Measurements from ENCODE around the gene SETBP1. TPM values are rescaled to one million over a fixed set of nuclear protein-coding genes. Genes with fewer than 3 reads are reported as not detected.

SETBP1 gene
- total RNA-seq, 1 experiment from 2014 or later = 0.05 TPM

DNA sequence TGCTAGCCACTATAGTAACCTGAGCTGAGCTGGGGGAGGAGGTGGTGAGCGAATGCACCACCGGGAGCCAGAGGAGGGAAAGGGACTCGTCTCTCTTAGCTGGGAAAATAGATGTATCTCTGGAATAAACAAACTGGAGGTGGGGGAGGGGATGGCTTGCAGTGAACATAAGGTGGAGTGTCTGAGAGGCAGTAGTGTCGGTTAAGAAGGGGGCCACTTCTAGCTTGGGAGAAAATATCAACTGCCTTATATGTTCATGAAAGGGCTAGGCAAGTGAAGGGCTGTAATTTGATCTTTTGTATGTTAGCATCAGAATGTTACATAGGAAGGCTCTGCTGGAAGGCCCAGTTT is 2.2 kb downstream of the SETBP1 start (continued):
- TF ChIP-seq, protein P1, sequence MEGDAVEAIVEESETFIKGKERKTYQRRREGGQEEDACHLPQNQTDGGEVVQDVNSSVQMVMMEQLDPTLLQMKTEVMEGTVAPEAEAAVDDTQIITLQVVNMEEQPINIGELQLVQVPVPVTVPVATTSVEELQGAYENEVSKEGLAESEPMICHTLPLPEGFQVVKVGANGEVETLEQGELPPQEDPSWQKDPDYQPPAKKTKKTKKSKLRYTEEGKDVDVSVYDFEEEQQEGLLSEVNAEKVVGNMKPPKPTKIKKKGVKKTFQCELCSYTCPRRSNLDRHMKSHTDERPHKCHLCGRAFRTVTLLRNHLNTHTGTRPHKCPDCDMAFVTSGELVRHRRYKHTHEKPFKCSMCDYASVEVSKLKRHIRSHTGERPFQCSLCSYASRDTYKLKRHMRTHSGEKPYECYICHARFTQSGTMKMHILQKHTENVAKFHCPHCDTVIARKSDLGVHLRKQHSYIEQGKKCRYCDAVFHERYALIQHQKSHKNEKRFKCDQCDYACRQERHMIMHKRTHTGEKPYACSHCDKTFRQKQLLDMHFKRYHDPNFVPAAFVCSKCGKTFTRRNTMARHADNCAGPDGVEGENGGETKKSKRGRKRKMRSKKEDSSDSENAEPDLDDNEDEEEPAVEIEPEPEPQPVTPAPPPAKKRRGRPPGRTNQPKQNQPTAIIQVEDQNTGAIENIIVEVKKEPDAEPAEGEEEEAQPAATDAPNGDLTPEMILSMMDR (IDR thresholded peaks at IDR 0.05 in 2 of 3, conservative IDR thresholded peaks at IDR 0.05 in 1 of 3; ENCODE audit: borderline replicate concordance in 1 of 3, insufficient read depth in 1 of 3, low read depth in 2 of 3, low read length in 2 of 3) = no peak
- TF ChIP-seq ELF1 (IDR thresholded peaks at IDR 0.05; ENCODE audit: borderline replicate concordance, low read depth) (no peak), SIN3A (IDR thresholded peaks at IDR 0.05; ENCODE audit: low read depth) (no peak), EZH2phosphoT487 (IDR thresholded peaks at IDR 0.05; ENCODE audit: borderline replicate concordance) (no peak), SP1 (IDR thresholded peaks at IDR 0.05; ENCODE audit: low read depth) (no peak), SRF (IDR thresholded peaks at IDR 0.05; ENCODE audit: low read depth) (no peak), JUND (IDR thresholded peaks at IDR 0.05) (no peak), ZNF274 (IDR thresholded peaks at IDR 0.05; ENCODE audit: low read depth, low read length) (no peak), YY1 (IDR thresholded peaks at IDR 0.05; ENCODE audit: extremely low read depth, insufficient replicate concordance, low read depth, low read length) (no peak)
- TF ChIP-seq, protein P2, sequence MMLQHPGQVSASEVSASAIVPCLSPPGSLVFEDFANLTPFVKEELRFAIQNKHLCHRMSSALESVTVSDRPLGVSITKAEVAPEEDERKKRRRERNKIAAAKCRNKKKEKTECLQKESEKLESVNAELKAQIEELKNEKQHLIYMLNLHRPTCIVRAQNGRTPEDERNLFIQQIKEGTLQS (IDR thresholded peaks at IDR 0.05) = no peak
- TF ChIP-seq, protein P3, sequence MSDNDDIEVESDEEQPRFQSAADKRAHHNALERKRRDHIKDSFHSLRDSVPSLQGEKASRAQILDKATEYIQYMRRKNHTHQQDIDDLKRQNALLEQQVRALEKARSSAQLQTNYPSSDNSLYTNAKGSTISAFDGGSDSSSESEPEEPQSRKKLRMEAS (IDR thresholded peaks at IDR 0.05) = no peak

DNA sequence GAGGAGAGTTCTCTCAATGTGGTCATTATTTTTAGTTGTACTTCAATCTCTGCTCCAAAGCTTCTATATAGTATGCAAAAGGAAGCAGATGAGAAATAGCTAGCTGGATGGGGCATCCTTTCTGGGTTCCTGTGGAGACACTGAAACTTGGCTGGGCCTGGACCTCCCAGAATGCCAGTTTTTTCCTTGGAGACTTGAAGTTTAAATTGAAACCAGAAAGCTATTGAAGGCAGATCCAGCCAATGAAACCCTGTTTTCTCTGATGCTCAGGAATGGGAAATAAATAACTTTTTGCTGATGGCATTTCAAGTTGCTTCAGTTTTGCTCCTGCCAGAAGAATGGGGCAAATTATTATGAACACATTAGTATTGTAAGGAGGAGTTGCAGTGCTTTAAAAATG is 2.9 kb downstream of the SETBP1 start:
- TF ChIP-seq SIN3A (IDR thresholded peaks at IDR 0.05; ENCODE audit: low read depth) (no peak), ZNF274 (IDR thresholded peaks at IDR 0.05; ENCODE audit: low read depth, low read length) (no peak), SP1 (IDR thresholded peaks at IDR 0.05; ENCODE audit: low read depth) (no peak), FOSL1 (IDR thresholded peaks at IDR 0.05; ENCODE audit: low read depth) (no peak), RAD21 (IDR thresholded peaks at IDR 0.05; ENCODE audit: low read depth) (no peak), EZH2 (IDR thresholded peaks at IDR 0.05) (no peak), REST (IDR thresholded peaks at IDR 0.05; ENCODE audit: low read depth) (no peak)
- TF ChIP-seq, protein P3 (IDR thresholded peaks at IDR 0.05) = no peak
- TF ChIP-seq, protein P2 (IDR thresholded peaks at IDR 0.05) = no peak
- Histone ChIP-seq H4K20me1 (ENCODE audit: insufficient read depth) (no peaks in the 10 kb centered on the region), H2AFZ (ENCODE audit: low read depth, low read length, poor library complexity, severe bottlenecking) (no peak overlapping the region), H3K27ac (ENCODE audit: low read depth, low read length) (no peak overlapping the region), H3K4me1 (ENCODE audit: control insufficient read depth in 1 of 2, insufficient read depth in 2 of 2, low read length in 2 of 2) (no peaks in the 10 kb centered on the region), H3K4me3 (replicated peaks in 1 of 2; ENCODE audit: low read depth in 1 of 2, low read length in 2 of 2) (no peak overlapping the region), H3K9me2 (ENCODE audit: insufficient read depth) (no peaks in the 10 kb centered on the region), H3K27me3 (ENCODE audit: insufficient read depth, low read length) (no peaks in the 10 kb centered on the region), H3K4me2 (ENCODE audit: low read length) (no peak overlapping the region), H3K79me2 (ENCODE audit: insufficient read depth, low read length) (no peaks in the 10 kb centered on the region), H3K9ac (ENCODE audit: low read length) (no peak overlapping the region), H3K36me3 (ENCODE audit: control insufficient read depth in 1 of 2, insufficient read depth in 2 of 2, low read length in 2 of 2) (no peaks in the 10 kb centered on the region), H3K9me3 (ENCODE audit: control insufficient read depth in 1 of 2, insufficient read depth in 1 of 2, low read depth in 1 of 2, low read length in 2 of 2) (peaks cover 5 to 26% of the 10 kb centered on the region in 2 experiments; a peak in 2 of 4 replicates)
- ATAC-seq (no peak), DNase-seq (ENCODE audit: low read depth, low spot score) (no peak)
- ChIA-PET RAD21 (ENCODE audit: low non-redundant PET in 1 of 2, low total read pairs in 2 of 2, uncharacterized antibody in 2 of 2, unreplicated experiment in 2 of 2) (no interaction called here), POLR2A (no interaction called here), CTCF (no interaction called here)
- intact Hi-C loops (cut with micrococcal nuclease) = no loop called here
- no TSS peak for BruUV-seq (replicated peaks)
